GM18526 (cell line): ENCODE measurements around the gene CREG2.

Source experiments
- POLR2A ChIP-seq: IDR thresholded peaks from 3 replicates; pipeline ENCODE4 v1.6.1; 2011; ENCODE audit not compliant: insufficient read length; ENCODE audit errors: extremely low read depth

CREG2 gene

DNA sequence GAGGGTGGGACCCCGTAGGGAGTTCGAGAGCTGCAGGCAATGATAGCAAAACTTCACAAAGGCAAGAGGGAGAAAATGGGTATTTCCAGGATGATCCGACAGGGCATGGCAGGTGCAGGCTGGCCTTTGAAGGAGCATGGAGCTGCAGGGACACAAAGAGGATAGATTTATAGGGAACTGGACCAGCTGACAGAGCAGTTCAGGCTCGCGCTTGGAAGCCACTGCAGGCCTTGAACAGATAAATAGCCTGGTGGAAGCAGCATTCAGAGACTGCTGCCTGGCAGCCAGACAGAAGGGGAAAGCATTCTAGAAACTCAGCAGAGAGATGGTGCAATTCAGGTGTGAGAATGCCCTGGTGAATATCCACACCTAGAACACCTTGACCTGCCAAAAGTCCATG, 29.3 kb upstream of the CREG2 start:
- no peak for TF ChIP-seq POLR2A

DNA sequence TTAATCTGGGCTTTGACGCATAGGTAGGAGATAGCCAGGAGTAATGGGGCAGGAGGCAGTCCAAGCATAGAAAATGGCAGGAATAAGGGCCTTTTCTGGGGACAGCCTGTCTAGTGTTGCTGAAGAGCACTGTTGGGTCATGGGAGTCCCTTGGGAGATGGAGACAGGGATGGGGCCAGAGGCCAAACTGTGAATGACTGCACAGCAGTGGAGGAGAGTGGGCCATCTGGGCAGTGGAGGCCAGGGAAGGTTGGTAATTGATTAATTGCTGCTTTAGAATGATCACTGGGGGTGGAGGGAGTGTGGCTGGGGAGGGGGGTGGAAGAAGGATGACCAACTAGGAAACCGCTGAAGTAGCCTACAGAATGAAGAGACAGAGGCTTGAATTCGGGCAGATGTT, 28.6 kb upstream of the CREG2 start:
- TF ChIP-seq POLR2A, result no peak

DNA sequence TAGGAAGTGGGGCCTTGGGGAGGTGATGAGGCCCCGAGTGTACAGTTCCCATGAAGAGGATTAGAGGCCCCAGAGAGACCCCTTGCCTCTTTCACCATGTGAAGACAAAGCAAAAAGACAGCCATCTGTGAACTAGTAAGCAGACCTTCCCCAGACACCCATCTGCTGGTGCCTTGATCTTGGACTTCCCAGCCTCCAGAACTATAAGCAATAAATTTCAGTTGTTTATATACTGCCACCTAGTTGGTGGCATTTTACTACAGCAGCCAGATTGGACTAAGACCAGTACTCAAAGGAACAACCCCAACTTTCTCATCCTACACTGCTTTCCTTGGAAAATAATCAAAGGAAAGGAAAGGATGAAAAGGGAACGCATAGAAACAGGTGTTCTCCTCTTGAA, 27.9 kb upstream of the CREG2 start:
- no peak for TF ChIP-seq POLR2A

DNA sequence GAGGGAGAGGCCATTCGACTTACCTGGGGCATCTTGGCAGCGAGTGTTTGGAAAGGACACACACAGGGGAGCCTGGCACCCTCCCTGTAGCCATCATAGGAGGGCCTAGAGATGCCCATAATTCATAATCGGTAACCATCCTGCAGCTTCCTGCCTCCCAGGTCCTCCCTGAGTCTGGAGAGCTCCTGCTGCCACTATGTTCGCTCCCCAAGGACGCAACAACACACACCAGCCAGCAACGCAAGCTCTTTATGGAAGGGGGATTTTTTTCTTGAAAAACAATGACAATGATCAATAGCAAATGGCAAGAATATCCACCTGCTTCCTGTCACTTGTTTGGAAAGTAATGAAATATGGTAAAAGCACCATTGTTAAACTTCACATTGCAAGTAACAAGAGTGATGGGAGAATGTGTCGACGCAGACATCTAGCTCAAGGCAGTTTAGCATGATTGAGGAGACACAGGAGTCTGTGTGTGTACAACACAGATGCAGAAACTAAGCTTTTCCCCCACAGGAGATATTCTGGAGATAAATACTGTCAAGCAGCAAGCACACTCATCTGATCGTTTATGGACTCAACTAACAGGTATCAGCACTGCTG, 24.9 kb upstream of the CREG2 start:
- no peak for TF ChIP-seq POLR2A

- no peak for TF ChIP-seq POLR2A
Measured at GRCh38 chr2:101410746-101411145, 23.4 kb upstream of the CREG2 start.

GRCh38 chr2:101410114-101410513, 22.8 kb upstream of the CREG2 start:
- TF ChIP-seq POLR2A, result no peak

GRCh38 chr2:101409699-101410098, 22.4 kb upstream of the CREG2 start:
- TF ChIP-seq POLR2A, result no peak

GRCh38 chr2:101408925-101409324, 21.6 kb upstream of the CREG2 start:
- no peak for TF ChIP-seq POLR2A

DNA sequence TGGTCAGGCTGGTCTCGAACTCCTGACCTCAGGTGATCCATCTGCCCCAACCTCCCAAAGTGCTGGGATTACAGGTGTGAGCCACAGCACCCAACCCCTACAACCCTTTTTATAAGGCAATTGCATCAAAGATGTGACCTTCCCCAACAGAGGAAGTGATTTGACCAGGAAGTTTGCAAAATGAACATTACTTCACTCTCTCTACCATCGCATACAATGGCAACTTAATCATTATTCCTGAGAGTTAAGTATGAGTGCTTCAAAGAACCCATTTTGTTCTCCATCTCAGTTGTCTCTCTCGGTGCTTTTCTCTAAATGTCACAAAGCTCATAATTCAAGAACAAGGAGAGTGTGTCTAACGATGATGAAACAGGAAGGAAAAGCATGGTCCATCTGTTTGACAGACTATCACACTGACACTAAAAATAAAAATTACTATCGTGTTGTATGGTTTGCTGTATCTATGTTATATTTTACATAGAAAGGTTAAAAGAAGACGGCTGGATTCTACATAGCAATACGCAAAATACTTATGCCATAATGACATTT, 18.1 kb upstream of the CREG2 start:
- no peak for TF ChIP-seq POLR2A

GRCh38 chr2:101403745-101404144, 16.4 kb upstream of the CREG2 start:
- no peak for TF ChIP-seq POLR2A

- no peak for TF ChIP-seq POLR2A
Measured at GRCh38 chr2:101402630-101403029, 15.3 kb upstream of the CREG2 start.

DNA sequence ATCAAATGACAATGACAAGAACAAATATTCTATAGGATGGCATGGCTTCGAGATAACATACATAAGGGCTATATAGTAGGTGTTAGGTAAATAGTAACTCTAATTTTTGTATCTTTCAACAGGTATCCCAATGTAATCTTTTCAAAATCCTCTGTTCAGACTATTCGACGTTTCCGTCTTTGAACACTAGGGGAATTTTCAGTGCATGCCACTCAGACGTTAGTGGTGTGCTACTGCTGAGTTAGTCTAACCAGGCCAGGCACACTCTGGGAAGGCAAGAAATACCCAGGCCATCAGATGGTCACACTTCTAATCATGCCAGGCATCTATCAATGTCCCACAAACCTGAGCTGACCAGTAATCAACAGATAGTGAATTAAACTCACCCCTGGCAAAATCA, 14.6 kb upstream of the CREG2 start:
- no peak for TF ChIP-seq POLR2A

DNA sequence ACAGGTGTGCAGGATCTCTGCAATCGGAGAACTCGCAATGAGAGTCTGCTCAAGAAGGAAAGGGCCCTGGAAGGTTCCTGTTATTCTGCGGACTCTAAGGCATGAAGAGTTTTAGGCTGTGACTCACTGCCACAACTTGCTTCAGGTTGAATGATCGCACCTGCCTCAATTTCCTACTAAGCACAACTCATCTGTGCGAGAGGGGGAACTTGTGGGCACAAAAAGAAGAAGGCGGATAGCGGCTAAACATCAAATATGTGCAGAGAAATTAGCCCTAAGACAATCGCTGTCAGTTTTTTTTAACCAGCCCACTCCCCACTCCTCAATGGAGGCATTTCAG, 14.0 kb upstream of the CREG2 start:
- TF ChIP-seq POLR2A, result no peak

- no peak for TF ChIP-seq POLR2A
Measured at GRCh38 chr2:101400506-101401325, 13.4 kb upstream of the CREG2 start.

GRCh38 chr2:101400048-101400447, 12.7 kb upstream of the CREG2 start:
- TF ChIP-seq POLR2A, result no peak

DNA sequence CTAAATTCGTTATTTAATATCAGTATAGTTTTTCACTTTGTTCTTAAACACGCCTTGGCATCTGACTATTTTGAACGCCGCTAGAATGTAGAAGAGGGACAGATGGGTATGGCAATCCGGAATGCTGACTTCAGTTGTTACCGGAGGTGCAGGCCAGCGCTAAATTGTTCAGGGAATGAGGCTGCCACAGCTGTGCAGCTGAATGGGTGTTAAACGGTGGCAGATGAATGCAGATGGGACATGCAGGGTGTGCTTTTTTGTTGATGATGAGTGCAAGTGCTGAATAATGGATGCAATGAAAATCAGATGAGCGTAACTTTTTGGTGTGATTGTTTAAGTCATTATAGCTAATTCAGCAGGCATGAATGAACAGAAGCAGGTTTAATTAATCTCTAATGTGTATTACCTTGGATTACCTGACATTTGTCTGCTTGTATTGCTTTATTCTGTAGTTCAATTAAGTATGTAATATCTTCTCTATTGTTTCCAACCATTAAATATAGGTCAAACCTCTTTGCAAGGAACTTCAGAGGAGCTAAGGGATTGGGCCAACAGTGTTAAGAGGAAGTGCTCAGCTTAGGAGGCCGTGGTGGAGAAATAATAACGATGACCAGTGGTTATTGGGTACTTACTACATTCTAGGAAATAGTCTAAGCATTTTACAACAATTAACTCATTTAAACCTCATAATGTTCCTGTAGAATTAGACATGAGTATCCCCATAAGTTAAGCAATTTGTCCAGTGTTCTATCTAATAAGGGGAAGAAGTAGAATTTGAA, 11.9 kb upstream of the CREG2 start:
- no peak for TF ChIP-seq POLR2A

DNA sequence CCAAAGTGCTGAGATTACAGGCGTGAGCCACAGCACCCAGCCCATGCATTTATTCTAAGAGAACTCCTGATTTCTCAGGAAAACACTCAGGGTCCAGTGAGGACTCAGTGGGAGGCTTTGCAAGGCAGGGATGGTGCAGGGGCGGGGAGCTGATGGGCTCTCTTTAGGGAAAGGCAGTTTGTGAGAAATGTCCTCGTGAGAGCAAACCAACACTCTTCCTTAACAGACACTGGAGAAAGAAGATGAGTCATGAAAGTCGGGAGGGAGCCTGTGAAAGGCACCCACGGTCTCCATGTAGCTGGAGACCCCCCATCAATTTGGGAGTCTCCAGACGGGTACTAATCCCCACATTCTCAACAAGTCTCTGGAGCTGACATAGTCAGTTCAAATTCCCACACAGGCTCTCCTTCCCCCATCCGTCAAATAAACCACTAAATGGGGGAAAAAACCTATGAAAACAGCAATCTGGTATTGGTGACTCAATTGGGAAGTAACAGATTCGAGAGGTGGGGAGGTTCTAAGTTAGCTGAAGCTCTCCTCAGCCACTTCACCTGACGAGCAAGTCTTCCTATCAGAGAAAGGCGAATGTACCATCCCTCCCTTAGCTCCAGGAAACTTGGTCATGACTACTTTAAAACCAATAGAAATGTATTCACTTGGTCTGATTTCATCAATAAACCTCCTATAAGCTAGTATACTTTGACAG, 11.0 kb upstream of the CREG2 start:
- no peak for TF ChIP-seq POLR2A
